Measurements from ENCODE around the gene XPR1.

XPR1 gene

DNA sequence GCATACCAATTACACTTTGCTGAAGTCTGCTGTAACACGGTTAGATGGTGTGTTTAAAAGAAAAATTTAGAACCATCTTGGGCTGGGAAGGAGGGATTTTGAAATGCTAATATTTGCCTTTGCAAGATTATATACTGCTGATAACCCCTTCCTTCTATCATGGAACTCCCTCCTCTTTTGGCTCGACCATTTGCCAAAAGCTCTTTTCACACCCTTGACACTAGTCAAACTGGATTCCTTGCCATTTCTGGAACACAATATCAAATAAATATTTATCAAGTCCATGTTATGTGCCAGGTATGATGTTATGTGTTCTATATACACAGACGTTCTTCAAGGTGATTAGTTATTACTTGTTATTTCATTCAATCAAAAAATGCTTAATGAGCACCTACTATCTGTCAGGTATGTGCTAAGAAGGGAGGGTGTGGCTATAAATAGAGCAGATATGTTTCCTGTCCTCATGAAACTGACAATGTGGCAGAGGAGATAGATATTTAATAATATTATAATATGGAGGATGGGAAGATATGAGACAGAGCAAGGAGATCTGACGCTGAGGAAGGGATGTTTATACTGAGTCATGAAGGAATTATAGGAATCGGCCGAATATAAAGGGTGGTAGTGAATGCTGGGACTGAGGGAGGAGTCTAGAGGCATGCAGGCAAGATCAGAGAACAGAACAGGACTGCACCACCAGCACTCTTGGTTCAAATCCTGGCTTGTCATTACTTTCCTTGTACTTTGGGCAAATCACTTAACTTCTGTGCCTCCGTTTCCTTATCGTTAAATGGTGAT lies 16.1 kb upstream of the XPR1 start:
- DNase-seq (ENCODE audit: low read depth in 2 of 2) = no peak

GRCh38 chr1:180616439-180616838 lies 15.4 kb upstream of the XPR1 start:
- DNase-seq (ENCODE audit: low read depth in 2 of 2) = no peak

GRCh38 chr1:180617774-180618395 lies 13.9 kb upstream of the XPR1 start:
- no peak for DNase-seq (ENCODE audit: low read depth in 2 of 2)

DNA sequence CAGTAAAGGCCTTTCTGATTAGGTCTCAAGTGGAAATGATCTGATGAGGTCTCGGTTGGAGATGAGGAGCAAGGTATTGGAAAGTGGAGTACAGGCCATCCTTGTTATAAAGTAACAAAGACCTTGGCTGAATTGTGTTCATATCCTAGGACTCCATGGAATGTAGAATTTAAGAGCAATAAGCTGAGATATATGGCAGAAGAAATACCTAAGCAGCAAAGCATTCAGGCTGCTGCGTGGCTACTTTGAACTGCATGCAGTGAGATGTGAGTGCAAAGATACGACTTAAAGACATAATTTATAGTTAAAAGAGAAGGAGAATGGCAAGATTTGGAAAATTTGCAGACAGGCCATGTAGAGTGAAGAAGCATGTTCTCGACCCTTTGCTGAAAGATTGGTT lies 11.2 kb upstream of the XPR1 start:
- DNase-seq (ENCODE audit: low read depth in 2 of 2) = no peak

- no peak for DNase-seq (ENCODE audit: low read depth in 2 of 2)
Measured at GRCh38 chr1:180622658-180623508, 8.9 kb upstream of the XPR1 start.

DNA sequence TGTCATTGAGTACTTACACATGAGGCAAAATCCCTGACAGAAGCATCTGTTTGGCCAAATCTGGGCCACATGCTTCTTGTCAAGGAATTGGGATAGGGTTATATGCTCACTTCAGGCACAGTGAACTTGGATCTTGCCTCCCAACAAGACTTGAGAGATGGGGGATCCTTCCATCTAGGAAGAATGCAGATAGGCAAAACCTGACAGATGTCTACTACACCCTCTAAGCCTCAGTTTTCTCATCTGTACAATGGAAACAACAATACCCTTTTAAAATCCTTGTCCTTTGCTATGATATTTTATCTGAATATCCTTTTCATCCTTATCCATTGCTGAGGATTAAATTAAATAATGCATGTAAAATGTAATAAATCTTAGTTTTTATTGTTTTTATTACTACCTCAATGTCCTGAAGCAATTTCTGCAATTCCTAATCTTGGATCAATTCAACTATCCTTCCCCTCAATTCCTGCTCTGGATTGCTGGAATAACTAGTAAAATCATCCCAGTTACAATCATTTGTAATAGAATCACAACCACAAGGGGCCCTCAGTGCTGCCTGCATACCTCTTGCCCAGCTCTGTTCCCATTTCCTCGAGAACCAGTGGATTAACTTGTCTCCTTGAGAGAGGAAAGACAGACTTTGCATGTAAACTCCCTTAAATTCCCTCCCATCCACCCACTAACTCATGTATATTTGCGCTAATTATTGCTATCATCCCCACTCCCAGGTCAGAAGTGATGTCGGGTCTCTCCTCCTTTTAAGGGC lies 8.1 kb upstream of the XPR1 start:
- DNase-seq (ENCODE audit: low read depth in 2 of 2) = no peak

GRCh38 chr1:180626711-180627110 lies 5.1 kb upstream of the XPR1 start:
- DNase-seq (ENCODE audit: low read depth in 2 of 2) = no peak

GRCh38 chr1:180627411-180627810 lies 4.4 kb upstream of the XPR1 start:
- no peak for DNase-seq (ENCODE audit: low read depth in 2 of 2)

DNA sequence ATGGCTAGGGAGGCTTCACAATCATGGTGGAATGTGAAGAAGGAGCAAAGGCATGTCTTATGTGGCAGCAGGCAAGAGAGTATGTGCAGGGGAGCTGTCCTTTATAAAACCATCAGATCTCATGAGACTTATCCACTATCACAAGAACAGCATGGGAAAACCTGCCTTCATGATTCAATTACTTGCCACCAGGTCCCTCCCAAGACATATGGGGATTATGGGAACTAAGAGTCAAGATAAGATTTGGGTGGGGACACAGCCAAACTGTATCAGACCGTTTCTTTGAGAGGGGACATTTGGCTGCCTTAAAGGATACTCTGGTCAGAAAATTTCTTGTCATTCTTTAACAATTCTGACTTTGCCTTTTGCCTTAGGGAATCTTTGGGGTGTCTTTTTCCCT lies 3.2 kb upstream of the XPR1 start:
- no peak for DNase-seq (ENCODE audit: low read depth in 2 of 2)

GRCh38 chr1:180630408-180631193 lies 1.2 kb upstream of the XPR1 start:
- no peak for DNase-seq (ENCODE audit: low read depth in 2 of 2)

GRCh38 chr1:180631194-180631765 lies 542 bp upstream of the XPR1 start:
- no peak for DNase-seq (ENCODE audit: low read depth in 2 of 2)

DNA sequence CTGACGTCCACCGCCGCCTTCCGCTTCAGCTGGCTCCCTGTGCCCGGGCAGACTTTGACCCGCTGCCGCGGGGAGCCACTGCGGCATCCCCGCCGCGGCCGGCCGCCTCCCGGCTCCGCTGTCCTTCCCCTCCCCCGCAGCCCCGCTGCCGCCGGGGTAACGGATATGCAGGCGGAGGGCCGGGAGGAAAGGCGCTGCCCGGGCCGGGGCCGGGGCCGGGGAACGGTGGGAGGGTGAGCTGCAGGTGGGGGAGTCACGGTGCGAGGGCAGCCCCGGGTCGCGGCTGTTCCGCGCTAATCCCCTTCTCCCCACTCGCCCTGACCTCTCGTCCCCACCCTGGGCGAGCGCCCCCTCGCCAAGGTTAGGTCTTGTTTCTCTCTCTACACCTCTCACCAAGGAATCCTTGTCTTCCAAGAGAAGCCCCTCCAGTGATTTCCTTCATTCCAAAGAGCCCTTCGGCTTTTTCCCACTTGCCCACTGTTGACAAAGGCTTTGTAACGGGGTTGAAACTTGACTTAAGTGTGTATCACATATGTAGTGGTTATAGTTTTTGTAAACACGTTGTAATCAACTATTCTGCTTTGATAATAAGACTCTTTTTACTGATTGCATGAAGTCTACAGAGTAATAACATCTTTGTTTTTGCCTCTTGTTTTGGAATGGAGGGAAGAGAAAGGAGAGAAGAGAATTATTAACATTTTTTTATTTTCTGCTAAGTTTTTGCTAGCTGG lies 669 bp downstream of the XPR1 start:
- DNase-seq (ENCODE audit: low read depth in 2 of 2) = peak in 1 of 2 experiments; percentile 54

DNA sequence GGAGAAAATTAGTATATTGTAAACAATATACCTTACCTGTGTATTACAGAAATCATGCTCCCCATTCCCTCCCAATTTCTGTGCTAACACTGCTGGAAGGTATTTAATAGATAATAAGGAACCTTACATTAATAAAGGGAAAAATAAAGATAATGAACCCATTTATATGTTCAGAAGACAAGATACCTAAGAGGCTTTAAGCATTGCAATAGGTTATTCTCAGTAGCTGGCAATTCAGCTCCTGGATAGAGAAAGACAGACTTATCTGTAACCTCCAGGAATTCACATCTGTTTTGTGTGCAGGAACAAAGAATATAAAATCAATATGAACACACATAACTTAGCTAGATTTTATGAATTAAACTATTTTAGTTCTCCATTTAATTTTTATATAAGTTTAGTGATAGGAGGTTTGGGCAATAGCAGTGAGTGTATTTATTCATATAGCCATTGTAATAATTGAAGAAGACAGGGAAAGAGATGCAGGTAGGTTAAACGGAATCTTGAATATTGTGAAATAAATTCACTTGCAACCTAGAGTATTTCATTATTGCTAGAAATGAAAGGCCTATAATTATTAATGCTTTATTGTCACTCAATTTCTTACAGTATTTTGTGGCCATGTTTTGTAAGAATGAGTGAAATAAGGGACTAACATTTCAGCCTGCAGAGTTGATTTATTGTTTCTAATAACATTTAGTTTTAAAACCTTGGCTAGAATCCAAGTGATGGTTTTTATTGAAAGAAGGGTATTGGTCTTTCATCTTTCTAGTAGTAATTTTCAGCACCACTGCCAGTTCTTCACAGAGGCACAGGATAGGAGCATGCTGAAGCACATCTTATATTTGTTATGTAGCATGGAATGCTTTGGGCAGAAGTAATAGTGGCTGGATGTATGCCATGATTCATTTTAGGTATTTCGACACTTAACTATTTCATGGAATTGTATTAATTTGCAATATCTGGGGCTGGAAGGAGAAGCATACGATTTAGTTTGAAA lies 1.5 kb downstream of the XPR1 start:
- no peak for DNase-seq (ENCODE audit: low read depth in 2 of 2)

GRCh38 chr1:180636138-180636537 lies 4.3 kb downstream of the XPR1 start:
- no peak for DNase-seq (ENCODE audit: low read depth in 2 of 2)

GRCh38 chr1:180639871-180640270 lies 8.0 kb downstream of the XPR1 start:
- DNase-seq (ENCODE audit: low read depth in 2 of 2) = no peak

DNA sequence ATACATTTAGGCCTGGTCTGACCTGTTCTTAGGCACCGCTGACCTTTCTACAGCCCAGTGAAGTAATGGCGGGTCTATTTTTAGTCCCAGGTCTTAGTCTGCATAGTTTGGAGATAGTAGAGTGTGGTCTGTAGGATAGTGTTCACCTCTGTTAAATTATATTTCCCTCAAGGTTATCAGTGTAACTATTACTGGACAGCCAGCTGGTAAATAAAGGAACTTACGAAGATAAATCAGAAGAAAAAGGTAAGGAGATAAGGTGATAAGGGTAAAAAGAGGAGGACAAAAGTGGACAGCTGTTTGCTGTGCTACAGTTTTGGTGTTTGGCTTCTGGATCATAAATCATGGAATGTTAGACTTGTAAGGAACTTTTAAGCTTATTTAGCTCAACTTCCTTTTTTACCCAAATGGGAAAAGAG lies 8.7 kb downstream of the XPR1 start:
- no peak for DNase-seq (ENCODE audit: low read depth in 2 of 2)

DNA sequence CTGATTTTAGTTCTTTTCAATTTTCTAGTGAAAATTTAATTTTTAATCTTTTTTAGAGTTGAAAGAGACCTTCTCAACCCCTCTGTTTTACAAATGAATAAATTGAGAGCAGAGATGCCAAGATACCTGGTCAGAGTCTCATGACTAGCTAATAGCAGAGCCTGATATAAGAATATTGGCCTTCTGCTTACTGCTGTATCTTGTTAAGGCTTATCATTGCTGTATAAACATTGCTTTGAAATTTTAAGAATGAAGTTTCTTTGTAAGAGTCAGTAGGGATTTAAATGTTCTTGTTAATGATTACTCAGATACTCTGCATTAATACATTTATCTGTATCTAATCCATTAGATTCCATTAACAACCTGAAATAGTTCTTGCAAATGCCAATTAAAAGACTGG lies 9.8 kb downstream of the XPR1 start:
- DNase-seq (ENCODE audit: low read depth in 2 of 2) = no peak

DNA sequence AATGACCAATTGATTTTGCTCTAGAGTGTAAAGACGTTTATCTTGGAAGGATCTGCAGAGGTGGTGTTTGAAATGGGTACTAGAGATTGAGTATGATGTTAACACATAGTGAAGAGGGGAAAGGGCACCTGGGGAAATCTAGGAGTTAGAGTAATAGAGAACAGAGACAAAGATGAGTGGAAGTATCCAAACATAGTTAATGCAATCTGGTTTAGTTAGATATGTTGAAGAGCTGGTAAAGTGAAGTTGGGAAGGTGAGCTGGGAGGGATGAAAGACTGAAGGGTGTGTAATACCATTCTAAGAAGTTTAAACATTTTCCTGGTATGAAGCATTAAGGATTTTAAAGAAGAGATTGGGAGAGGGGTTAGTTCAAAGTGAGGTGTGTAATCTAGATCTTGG lies 11.0 kb downstream of the XPR1 start:
- DNase-seq (ENCODE audit: low read depth in 2 of 2) = no peak

DNA sequence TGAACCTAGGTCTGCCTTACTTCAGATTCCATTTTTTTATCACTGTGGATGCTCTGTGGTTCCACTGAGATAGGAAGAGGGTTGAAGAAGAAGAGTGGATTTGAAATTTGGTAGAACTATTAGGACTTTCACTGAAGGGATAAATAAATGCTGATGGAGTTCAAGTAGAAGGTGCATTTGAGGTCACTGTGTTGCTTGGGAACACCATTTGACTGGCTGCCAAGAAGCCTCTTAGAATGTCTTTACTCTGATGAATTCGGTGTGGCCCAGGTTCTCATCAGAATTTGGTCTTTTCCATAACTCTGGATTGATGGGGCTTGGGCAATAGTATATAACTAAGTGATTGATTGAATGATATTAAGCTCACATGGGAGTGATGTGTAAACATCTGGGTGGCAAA lies 11.9 kb downstream of the XPR1 start:
- DNase-seq (ENCODE audit: low read depth in 2 of 2) = no peak
